Stimulated activated CD4-positive, alpha-beta T cell treated with anti-CD3 and anti-CD28 coated beads, Interleukin-15, amount 100 ng/mL, for 24 hours (primary cell): ENCODE measurements around the gene SIX3.

ENCODE experiments used
- DNase-seq: peaks from one replicate; pipeline ENCODE4 v3.0.0-alpha.2; 2020

SIX3 gene

GRCh38 chr2:44931198-44931780, 10.2 kb upstream of the SIX3 start:
- DNase-seq = no peak

- DNase-seq = no peak
These were observed 9.4 kb upstream of the SIX3 start for GRCh38 chr2:44932079-44932478.

- DNase-seq = no peak
These were observed 8.7 kb upstream of the SIX3 start for GRCh38 chr2:44932564-44933392.

DNA sequence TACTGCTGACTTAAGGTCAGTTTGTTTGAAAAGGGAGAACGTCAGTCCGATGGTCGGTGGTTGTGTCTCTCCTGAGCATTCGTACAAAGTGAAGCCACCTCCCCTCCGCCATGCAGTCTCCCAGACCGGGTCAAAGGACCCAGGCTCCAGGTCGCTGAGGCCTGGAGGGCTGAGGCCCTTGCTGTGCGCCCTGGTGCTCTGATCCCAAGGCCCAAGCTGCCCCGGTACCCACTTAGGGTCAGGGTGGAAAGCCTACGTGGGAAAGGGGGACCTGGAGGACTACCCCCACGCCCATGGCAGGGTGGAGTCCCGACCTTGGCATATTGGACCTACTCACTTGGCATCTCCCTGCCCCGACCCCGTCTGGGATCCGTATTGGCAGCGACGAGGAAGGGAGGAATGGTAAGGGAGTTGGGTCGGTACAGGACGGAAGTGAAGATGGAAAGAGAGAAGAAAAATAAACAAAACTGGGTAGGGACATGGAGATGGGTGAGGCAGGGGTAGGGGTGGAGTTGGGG, 8.0 kb upstream of the SIX3 start:
- DNase-seq = no peak

GRCh38 chr2:44934038-44934982, 7.2 kb upstream of the SIX3 start:
- DNase-seq = no peak

DNA sequence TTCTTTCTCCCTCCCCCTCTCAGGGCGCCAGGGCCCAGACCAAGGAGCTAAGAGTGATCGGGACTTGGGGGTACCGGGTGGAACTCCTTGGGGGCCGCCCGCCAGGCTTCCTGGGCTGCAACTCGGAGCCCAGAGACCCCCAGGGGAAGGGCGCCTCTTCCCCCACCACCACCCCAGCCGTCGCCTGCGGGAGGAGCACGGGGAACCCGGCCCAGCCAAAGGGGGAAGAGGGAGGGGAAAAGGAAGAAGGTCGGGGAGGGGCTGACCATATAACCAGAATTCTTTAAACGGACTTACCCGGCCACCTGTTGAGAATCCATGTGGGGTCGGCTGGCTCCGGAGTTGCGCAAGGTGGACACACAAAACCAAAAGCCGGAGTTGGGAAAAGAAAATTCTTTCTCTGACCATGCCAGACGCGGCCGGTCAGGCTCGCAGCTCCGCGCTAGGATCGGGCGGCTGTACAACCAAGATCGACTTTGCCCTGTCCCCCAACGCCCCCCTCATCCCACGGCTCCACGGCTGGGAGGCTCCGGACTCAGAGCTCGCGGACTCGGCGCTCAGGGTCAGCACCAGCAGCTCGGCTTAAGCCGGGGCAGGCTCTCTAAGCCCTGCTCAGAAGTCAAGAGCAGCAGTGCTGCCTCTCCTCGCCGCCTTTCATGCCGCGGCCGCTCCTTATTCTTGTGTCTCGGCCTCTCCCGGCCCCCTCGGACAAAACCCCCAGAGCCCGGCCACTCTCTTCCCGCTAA, 6.3 kb upstream of the SIX3 start:
- DNase-seq = no peak

GRCh38 chr2:44935729-44936098, 5.8 kb upstream of the SIX3 start:
- no peak for DNase-seq

DNA sequence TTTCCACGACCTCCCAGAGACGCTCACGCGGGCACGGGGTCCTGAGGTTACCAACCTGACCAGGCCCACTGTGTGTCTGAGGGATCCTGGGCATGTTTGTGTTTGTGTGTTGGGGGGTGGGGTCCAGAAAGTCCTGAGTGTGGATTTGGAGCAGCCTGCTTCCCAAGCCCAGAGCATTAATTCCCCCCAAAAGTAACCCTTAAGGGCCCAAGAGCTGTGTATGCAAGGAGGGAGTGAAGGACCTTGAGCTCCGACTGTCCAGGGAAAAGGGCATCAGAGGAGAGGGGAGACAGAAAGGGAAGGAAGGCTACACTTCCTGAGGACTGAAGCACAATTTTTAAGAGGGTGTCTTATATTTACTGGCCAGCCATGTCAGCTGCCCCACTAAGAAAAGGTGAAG, 5.2 kb upstream of the SIX3 start:
- no peak for DNase-seq

- no peak for DNase-seq
These were observed 4.5 kb upstream of the SIX3 start for GRCh38 chr2:44936715-44937687.

- DNase-seq = peak; percentile 65
These were observed 3.7 kb upstream of the SIX3 start for GRCh38 chr2:44937688-44938240.

DNA sequence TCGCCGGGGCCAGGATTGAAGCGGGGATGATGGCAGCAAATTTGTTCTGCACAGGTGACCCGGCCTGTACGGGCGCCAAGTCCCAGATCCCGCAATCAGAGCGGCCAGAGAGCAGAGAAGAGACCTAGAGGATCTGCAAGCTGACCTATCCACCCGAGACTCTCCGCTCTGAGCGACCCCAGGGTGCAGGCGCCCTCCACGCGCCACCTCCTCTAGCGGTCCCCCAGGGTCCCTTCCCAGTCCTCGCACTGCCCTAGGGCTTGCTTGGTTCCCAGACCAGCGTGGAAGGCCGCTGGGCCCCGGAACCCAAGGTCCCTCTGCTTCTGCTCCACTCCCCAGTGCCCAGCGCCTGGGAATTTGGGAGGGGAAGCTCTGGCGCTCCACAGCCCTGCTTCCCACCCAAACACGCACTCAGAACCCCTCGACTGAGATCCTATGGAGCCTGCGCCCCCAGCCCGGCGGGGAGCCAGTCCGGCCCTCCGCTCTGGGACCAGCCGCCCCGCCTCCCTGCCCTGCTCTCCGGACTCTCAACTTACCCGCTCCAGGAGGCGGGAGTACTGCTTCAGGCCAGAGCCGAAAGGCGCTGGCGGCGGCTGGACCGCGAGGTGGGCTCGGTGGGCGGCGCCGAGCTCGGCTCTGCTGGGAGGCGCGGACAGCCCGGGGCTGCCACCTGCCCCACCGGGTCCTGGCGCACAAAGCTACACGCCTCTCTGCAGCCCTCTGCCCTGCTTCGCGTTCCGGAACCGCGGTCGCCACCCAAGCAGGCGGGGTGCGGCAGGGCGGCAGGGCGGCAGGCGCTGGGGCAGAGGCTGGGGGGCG, 3.0 kb upstream of the SIX3 start:
- no peak for DNase-seq

DNA sequence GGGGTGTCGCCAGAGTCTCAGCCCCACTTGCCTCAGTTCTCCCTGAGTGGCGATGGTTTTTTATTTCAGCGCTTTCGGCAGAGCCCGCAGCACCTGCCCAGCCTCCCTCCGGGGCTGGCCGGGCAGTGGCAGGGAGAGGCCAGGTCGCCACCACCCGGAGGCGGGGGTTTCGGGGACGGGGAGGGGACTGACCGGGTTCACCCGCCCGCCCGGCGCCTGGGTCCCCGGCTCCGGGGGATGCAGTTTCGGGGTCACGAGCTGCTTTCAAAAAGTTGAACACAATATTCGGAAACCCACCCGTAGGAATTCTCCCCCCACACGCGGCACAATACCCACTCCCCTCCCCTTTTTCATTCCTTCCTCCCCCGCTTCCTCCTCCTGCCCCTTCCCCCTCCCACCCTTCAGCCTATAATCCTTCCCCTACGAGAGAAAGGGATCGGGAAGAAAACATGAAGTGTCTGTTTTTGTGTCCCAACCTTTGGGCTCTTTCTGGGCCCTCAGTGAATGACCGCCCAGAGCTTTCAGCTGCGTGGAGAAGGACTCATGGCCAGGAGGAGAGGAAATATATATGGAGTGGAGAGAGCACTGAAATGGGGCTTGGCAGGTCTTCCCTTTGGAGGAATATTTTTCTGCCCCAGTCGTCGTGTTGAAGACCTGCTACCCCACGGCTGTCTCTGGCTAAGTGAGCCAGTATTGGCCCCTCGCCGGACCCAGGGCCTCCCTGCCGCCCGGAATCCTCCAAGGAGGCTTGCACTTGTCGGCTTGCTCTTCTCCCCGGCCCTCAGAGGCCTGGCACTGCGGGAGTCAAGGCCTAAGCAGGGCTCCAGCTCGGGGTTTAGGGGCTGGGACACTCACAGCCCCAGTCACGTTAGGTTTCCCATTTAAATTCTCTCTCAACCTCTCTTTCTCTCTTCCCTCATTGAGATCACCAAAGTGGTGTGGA, 2.1 kb upstream of the SIX3 start:
- no peak for DNase-seq

DNA sequence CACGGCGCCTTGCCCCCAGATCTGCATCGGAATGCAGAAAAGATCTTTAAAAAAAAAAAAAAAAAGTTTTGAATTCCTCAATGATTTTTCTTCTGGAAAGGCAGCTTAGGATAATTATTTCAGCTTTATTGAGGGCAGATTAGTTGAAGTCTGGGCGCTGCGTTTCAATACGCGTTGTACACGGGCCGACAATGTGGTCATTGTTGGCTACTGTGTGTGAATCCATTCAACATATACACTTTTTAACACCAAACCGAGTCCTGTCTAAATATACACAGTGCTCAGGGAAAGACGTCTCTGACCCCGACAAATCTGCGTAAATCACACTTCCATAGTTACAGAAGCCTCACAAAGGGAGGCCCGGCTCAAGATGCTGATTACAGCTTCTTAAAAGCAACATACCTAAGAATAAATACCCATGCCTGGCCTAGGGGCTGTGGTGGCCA, 1.4 kb upstream of the SIX3 start:
- DNase-seq = no peak

DNA sequence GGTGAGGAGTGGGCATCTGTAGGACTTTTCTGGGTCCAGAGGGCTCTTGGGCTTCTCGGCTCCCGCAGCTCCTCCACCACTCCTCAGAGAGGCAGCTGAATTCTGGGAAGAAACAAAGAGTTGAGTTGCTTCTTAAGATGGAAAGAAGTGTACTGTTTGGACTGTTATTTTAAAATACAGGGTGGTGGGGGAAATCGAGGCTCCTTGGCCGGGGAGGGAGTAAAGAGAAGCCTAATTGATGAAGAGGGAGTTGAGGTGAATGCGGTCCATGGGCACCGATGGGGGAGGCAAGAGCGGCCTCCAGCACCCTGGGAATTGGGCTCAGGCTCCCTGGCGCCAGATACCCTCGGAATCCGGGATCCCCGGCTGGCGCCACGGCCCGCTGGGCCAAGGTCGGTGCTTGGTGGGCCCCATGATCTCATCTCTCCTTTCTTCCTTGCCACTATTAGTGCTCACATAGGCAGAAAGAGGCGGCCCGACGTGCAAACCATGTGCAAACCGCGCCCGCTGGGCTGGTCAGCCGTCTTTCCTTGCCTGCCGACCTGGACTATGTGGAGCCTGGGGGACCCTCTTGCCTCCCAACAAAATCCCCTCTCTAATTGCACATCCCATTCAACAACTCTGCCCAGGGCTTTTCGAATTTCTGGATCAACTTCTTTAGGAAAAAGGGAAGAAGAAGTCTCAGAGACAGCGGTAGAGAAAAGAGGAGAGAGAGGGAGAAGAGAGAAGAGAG, 604 bp upstream of the SIX3 start:
- no peak for DNase-seq

- DNase-seq = no peak
These were observed 965 bp downstream of the SIX3 start for GRCh38 chr2:44942304-44943030.

DNA sequence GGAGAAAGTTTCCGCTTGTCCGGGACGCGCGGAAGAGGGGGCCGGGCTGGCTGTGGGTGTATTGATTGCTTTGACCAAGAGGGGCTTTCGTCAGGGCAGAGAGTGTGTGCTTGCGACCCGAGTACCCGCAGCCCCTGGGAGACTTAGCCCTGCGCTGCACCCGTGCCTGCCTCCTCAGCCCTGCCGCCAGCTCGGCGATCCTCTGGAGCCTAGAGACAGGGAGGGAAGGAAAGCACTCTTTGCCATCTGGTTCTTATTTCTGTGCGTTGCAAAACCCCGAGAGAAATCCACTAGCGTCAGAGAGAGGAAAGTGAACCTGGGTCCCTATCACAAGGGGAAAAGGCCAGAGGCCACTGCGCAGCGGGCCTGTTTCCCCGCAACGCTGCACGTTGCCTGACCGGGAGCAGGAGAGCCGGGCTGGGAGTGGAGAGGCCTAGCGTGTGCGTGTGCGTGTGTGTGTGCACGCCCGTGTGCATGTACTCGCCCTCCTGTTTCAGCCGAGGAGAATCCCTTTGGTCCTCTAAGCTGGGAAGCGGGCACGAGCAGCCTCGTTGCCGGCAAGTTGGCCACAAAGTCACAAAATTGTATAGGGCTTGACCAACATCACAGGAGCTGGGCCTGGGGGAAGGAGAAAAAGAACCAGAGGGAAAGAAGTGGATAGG, 1.7 kb downstream of the SIX3 start:
- DNase-seq = no peak

DNA sequence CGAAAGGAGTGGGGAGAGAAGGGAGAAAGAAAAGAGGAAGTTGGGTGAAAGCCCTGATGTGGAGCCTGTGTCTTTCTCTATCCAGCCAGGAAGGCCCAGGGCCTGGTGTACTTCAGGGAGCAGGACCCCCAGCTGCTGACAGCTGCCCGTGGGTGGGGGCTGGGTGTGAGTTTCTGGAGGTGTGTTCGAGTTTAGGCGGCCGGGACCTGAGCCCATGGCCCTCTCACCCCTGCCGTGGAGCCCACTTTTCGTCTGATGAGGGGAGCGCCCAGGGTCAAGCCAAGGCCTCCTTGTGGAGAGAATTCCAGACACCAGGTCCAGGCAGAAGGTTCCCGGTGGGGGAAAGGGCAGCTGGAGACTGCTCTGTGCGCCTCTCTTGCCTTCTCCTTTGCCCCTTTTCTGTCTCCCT, 2.2 kb downstream of the SIX3 start:
- no peak for DNase-seq
